AG08395 (cell line): Measurements from ENCODE around the gene TEKTIP1.
"Not testable (repeated sequence)": the region's sequence is repeated elsewhere in the genome, so short reads cannot be mapped to it uniquely, and the experiment has no call there.

Source experiments
- DNase-seq: peaks from one replicate; pipeline ENCODE4 v3.0.0; 2012; ENCODE audit warnings: mixed read lengths, low spot score

Gene TEKTIP1

GRCh38 chr19:3507371-3508120, 31.4 kb upstream of the TEKTIP1 start:
- peak; percentile 21 for DNase-seq

- not testable (repeated sequence) for DNase-seq
Observed at GRCh38 chr19:3508121-3508661, 30.8 kb upstream of the TEKTIP1 start.

- no peak for DNase-seq
Observed at GRCh38 chr19:3508771-3509535, 30.0 kb upstream of the TEKTIP1 start.

GRCh38 chr19:3509566-3509989, 29.4 kb upstream of the TEKTIP1 start:
- peak; percentile 57 for DNase-seq

DNA sequence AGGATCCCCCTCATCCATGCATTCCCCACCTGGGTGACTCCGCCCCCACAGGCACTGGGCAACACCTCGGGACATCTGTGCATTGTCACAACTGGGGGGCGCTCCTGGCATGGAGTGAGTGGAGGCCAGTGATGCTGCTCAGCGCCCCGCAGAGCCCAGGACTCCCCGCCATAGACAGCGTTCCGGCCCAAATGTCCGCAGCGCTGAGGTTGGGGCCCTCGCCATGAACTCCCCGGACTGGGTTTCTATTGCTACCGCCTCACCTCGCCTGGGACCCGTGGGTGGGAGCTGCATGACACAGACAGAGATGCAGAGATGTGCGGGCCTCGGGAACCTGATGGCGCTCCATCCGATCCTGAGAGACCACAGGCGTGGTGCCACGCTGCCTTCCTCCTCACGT, 28.2 kb upstream of the TEKTIP1 start:
- DNase-seq, result no peak

GRCh38 chr19:3511506-3512251, 27.3 kb upstream of the TEKTIP1 start:
- no peak for DNase-seq

- DNase-seq, result no peak
Observed at GRCh38 chr19:3512562-3513228, 26.3 kb upstream of the TEKTIP1 start.

DNA sequence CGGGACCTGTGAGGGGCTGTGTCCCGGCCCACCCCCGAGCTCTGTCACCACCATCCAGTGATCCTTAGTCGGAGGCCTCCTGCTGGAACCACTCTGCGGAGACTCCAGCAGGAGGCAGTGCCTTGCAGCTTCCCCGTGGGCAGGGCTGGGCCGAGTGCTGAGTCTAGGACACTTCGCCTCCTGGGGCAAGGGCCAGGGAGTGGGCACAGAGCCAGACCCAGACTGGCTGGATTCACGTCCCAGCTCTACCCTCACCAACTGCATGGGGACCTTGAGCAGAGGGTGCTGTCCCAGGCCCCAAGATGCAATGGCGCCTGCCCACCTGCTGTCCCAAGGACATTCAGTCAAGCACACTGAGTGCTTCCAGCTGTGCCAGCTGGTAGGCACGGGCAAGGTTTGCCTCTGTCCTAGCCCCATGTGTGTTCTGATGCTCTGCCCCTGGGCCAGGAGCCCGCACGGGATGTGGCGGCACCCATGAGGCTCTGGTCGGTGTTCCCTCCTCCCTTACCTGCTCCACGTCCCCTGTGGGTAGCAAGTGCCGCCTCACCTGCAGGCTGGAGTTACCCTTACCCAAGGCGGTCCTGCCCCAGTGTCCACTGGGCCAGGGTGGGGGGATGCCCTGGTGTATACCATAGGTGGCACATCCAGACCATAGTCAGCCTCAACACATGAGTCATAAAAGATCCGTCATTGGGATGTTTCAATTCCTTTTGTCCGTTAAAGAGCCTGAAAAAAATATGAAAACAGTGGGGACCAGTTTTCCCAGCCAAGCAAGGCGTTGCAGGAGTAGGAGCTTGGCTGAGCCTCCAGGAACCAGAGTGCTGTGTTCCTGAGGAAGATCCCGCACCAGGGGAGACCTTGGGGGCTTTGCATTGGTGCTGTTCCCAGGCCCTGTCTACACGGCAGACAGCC, 25.5 kb upstream of the TEKTIP1 start:
- no peak for DNase-seq

- DNase-seq, result no peak
Observed at GRCh38 chr19:3514930-3515329, 24.0 kb upstream of the TEKTIP1 start.

- peak; percentile 56 for DNase-seq
Observed at GRCh38 chr19:3515891-3516422, 23.0 kb upstream of the TEKTIP1 start.

DNA sequence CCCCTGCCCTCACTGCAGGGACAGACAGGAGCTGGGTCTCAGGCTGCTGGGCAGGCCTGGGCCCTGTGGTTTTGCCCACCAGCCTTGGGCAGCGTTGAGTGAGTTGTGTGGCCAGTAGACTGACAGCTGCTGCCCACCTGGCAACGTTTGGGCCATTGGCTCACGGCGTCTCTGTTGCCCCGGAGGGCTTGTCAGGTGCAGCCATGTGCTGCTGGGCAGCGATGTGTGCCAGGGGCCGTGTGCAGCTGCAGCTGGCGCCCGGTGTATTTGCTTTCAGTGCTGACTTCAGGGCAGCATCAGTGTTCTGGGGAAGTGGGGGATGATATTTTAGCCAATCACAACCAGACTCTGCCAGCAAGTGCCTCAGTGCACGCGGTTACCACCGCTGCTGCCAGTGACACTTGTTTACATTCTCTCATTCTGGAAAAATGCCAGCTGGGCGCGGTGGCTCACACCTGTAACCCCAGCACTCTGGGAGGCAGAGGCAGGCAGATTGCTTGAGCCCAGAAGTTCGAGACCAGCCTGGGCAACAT, 22.2 kb upstream of the TEKTIP1 start:
- DNase-seq, result no peak

DNA sequence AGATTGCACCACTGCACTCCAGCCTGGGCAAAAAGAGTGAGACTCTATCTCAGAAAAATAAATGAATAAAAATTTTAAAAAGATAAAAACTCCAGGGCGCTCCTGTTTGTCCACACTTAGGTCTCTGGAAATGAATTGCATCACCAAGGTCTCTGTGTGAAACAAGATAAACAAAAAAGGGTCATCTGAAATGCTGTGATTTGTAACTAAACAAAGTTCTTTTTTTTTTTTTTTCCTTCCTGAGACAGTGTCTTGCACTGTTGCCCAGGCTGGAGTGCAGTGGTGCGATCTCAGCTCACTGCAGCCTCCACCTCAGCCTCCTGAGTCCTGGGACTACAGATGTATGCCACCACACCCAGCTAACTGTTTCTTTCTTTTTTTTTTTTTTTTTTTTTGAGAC, 21.3 kb upstream of the TEKTIP1 start:
- no peak for DNase-seq

- no peak for DNase-seq
Observed at GRCh38 chr19:3518255-3518654, 20.7 kb upstream of the TEKTIP1 start.

DNA sequence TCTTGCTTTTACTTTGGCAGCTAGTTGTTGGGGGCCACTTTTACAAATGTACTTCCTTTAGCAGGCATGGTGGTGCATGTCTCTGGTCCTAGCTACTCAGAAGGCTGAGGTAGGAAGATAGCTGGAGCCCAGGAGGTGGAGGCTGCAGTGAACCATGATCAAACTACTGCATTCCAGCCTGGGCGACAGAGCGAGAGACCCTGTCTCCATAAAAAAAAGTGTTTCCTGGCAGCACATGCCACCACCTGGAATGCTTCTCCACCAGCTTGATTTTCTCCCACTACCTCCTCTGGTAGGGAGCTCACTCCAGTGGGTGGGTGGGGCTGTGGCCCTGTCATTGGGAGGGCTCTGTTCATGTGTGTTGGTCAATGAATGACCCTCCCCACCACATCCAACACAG, 20.3 kb upstream of the TEKTIP1 start:
- DNase-seq, result no peak

- DNase-seq, result no peak
Observed at GRCh38 chr19:3519126-3519525, 19.8 kb upstream of the TEKTIP1 start.

DNA sequence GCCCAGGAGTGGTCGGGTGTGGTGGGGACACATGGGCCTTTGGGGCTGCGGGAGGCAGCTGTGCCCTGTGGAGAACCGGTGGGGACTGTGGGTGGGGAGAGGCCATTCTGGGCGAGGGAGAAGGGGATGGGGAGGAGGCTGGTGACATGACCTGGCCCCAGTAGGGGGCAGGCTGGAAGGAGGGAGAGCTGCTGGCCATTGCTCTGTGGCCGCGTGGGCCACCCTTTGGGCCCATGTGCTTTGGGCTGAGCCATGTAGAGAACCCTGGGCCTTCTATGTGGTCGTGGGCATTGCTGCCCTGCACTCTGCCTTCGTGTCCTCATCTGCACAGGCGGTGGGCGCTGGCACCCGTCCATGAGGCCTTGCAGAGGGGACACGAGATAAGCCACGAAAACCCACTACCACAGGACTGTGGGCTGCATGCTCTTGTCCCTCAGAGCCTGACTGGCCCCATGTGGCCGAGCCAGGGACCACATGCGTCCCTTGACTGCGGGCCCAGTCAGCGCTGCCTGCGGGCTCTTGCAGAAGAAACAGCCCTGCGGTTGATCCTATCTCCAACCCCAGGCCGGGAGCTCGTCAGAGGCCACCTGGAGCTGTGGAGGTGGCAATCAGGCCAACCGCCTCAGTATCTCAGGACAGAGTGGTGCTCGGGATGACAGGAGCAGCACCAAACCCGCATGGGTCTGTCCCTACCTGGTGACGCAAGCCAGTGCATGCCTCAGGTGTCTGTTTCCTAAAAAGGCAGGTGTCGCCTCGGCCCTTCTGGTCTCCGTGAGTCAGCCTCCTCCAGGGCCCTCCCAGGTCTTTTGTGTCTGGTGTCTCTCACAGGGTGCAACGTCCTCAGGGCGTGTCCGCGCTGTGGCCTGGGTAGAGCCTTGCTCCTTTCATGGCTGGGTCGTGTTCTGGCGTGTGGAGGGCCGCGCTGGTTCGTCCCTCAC, 18.5 kb upstream of the TEKTIP1 start:
- DNase-seq, result no peak

- no peak for DNase-seq
Observed at GRCh38 chr19:3521104-3521445, 17.9 kb upstream of the TEKTIP1 start.

GRCh38 chr19:3522421-3523360, 16.3 kb upstream of the TEKTIP1 start:
- no peak for DNase-seq
